HFF-Myc (cell line): Measurements from ENCODE around the gene DRD5.
"Not testable (repeated sequence)": the region's sequence is repeated elsewhere in the genome, so short reads cannot be mapped to it uniquely, and the experiment has no call there.

Source experiments
- DNase-seq: peaks from one replicate; pipeline ENCODE4 v3.0.0-alpha.2; 2011; ENCODE audit warnings: low read depth; ENCODE audit errors: extremely low read depth
- H3K4me3 ChIP-seq: replicated peaks from 2 replicates; pipeline ENCODE4 v1.5.1; 2011; ENCODE audit warnings: low read depth, mild to moderate bottlenecking, control low read depth, low read length
- CTCF ChIP-seq: IDR thresholded peaks from 2 replicates; pipeline ENCODE4 v1.5.1; 2012; ENCODE audit warnings: mild to moderate bottlenecking, low read depth, low read length, control low read depth; ENCODE audit errors: missing control alignments

Gene DRD5

GRCh38 chr4:9792381-9792780, 10.9 kb downstream of the DRD5 start:
- TF ChIP-seq CTCF, result no peak
- H3K4me3 ChIP-seq, result no peak overlapping the region
- no peak for DNase-seq

GRCh38 chr4:9796641-9797040, 15.2 kb downstream of the DRD5 start:
- H3K4me3 ChIP-seq, DNase-seq: not testable (repeated sequence)

GRCh38 chr4:9800848-9801247, 19.4 kb downstream of the DRD5 start:
- no peak for TF ChIP-seq CTCF
- H3K4me3 ChIP-seq, result no peak overlapping the region
- DNase-seq, result no peak

- no peak for DNase-seq
- H3K4me3 ChIP-seq, result no peak overlapping the region
- no peak for TF ChIP-seq CTCF
These were observed 23.5 kb downstream of the DRD5 start for GRCh38 chr4:9804918-9805317.

GRCh38 chr4:9808077-9808476, 26.6 kb downstream of the DRD5 start:
- no peak overlapping the region for H3K4me3 ChIP-seq
- TF ChIP-seq CTCF, result no peak
- no peak for DNase-seq

GRCh38 chr4:9811806-9812205, 30.4 kb downstream of the DRD5 start:
- DNase-seq, result no peak
- no peak overlapping the region for H3K4me3 ChIP-seq
- no peak for TF ChIP-seq CTCF

GRCh38 chr4:9812501-9813340, 31.3 kb downstream of the DRD5 start:
- no peak for TF ChIP-seq CTCF
- H3K4me3 ChIP-seq, result no peak overlapping the region
- DNase-seq, result no peak
